Transverse colon (tissue), 4 donors: Measurements from ENCODE around the gene ADNP. TPM values are rescaled to one million over a fixed set of nuclear protein-coding genes. Genes with fewer than 3 reads are reported as not detected.

Source experiments
- DNase-seq: peaks from one replicate; pipeline ENCODE4 v3.0.0-alpha.2; 2019
- H3K27ac ChIP-seq, 4 donors: fragments of 200-600 bp; sonication (generic); 2 replicates each; pipeline ENCODE4 v1.5.1; 2016 to 2018; ENCODE audit warnings: inconsistent platforms in 4 of 4
- H3K27me3 ChIP-seq: fragments of 200-600 bp; sonication (generic); 2 replicates; pipeline ENCODE4 v1.5.1; 2017; ENCODE audit warnings: inconsistent platforms
- H3K36me3 ChIP-seq, 4 donors: fragments of 200-600 bp; sonication (generic); 2 replicates each; pipeline ENCODE4 v1.5.1; 2017 to 2019; ENCODE audit warnings: inconsistent platforms in 4 of 4
- H3K4me1 ChIP-seq, 4 donors: fragments of 200-600 bp; sonication (generic); 2 replicates each; pipeline ENCODE4 v1.5.1; 2017 to 2020; ENCODE audit warnings: inconsistent platforms in 4 of 4
- H3K4me3 ChIP-seq, 4 donors: fragments of 200-600 bp; sonication (generic); 1 replicate in 1 of 4; 2 replicates in 3 of 4; pipeline versions ENCODE4 v1.5.1 to v1.6.1; 2017 to 2019; ENCODE audit warnings: inconsistent platforms in 4 of 4
- H3K9me3 ChIP-seq, 2 donors: fragments of 200-600 bp; sonication (generic); 2 replicates each; pipeline ENCODE4 v1.5.1; 2017 to 2019; ENCODE audit warnings: inconsistent platforms in 2 of 2
- CTCF ChIP-seq, 5 experiments: fragments of 200-600 bp in 3 of 5; fragments of 450-650 bp in 2 of 5; sonication (generic) in 3 of 5; IDR thresholded peaks; 1 replicate in 2 of 5; 2 replicates in 3 of 5; pipeline ENCODE4 v1.5.1; 2016 to 2017; ENCODE audit warnings: antibody characterized with exemption in 5 of 5, inconsistent platforms in 3 of 5, mild to moderate bottlenecking in 2 of 5, moderate library complexity in 1 of 5
- EP300 ChIP-seq: sonication (generic); formaldehyde crosslinking; IDR thresholded peaks from one replicate; pipeline ENCODE4 v1.6.1; 2017; ENCODE audit warnings: antibody characterized with exemption, low read depth
- POLR2A ChIP-seq: fragments of 450-650 bp; IDR thresholded peaks from one replicate; pipeline ENCODE4 v1.6.1; 2016; ENCODE audit warnings: antibody characterized with exemption, mild to moderate bottlenecking, moderate library complexity
- POLR2AphosphoS5 ChIP-seq, 3 donors: sonication (generic); formaldehyde crosslinking; IDR thresholded peaks; one replicate each; pipeline ENCODE4 v1.6.1; 2016; ENCODE audit warnings: antibody characterized with exemption in 3 of 3
- WGBS, 2 donors: methylation state at CpG; one replicate each; pipeline ENCODE4 v1.1.5; 2018; ENCODE audit warnings: low coverage in 1 of 2; 5-methylcytosine and 5-hydroxymethylcytosine counted together
- in situ Hi-C, 4 donors: fragments of 200-750 bp; cut with MboI; loops; one replicate each; pipeline versions ENCODE4 v1.15.0 to v1.15.1; 2017; ENCODE audit warnings: low sequenced_read_pairs in 3 of 4, low pct_ligation_motif_present in 1 of 4, low pct_unique_long_range_greater_than_20kb in 1 of 4
- intact Hi-C: fragments of 100-400 bp; cut with DNase I; formaldehyde crosslinking; loops from one replicate; pipeline ENCODE4 v1.15.1; 2023; ENCODE audit warnings: low total_unique reads
- total RNA-seq, 4 donors: library from RNA; depleted of rRNA; stranded (reverse); fragments of >200 nt; gene quantifications; one replicate each; pipeline ENCODE4 v1.1.0, GENCODE V29; 2016

Gene ADNP
- total RNA-seq, 4 donors from 2014 or later: 34.8 to 65.7 (median 42.5) TPM

- H3K27ac ChIP-seq: no peak overlapping the region
- in situ Hi-C loops: no loop called here
- H3K9me3 ChIP-seq: no peaks in the 10 kb centered on the region
- H3K4me1 ChIP-seq: no peaks in the 10 kb centered on the region
- no peak for DNase-seq
- no peaks in the 10 kb centered on the region for H3K36me3 ChIP-seq
- no peak overlapping the region for H3K4me3 ChIP-seq
- no peaks in the 10 kb centered on the region for H3K27me3 ChIP-seq
- intact Hi-C loops: no loop called here
- WGBS, 2 donors: 86% methylated on average over 12 of the region's 12 CpGs; no CpG with 5 or more reads in 1 of the 2 donors
- TF ChIP-seq POLR2A (no peak), CTCF (IDR thresholded peaks at IDR 0.05) (no peak)
Measured at GRCh38 chr20:50861012-50861411, 70.2 kb downstream of the ADNP start.

GRCh38 chr20:50859161-50859560 lies 72.1 kb downstream of the ADNP start:
- in situ Hi-C loops (no loop called here), intact Hi-C loops (no loop called here)
- TF ChIP-seq CTCF (IDR thresholded peaks at IDR 0.05) (no peak), POLR2A (no peak), EP300 (no peak), POLR2AphosphoS5 (IDR thresholded peaks at IDR 0.05) (no peak)
- Histone ChIP-seq H3K9me3 (no peaks in the 10 kb centered on the region), H3K36me3 (no peaks in the 10 kb centered on the region), H3K4me3 (no peak overlapping the region), H3K4me1 (no peaks in the 10 kb centered on the region), H3K27ac (no peak overlapping the region), H3K27me3 (no peaks in the 10 kb centered on the region)
- 71 to 95% methylated on average over 7 to 10 of the region's 10 CpGs for WGBS, 2 donors
- DNase-seq: no peak

- Histone ChIP-seq H3K4me1 (no peaks in the 10 kb centered on the region), H3K9me3 (no peaks in the 10 kb centered on the region), H3K27me3 (no peaks in the 10 kb centered on the region), H3K27ac (no peak overlapping the region), H3K36me3 (no peaks in the 10 kb centered on the region), H3K4me3 (no peak overlapping the region)
- intact Hi-C loops (no loop called here), in situ Hi-C loops (no loop called here)
- TF ChIP-seq POLR2A: no peak
- 93 to 100% methylated on average over 2 to 5 of the region's 5 CpGs for WGBS, 2 donors
- no peak for DNase-seq
Measured at GRCh38 chr20:50858525-50858924, 72.7 kb downstream of the ADNP start.

- no peak for DNase-seq
- Histone ChIP-seq H3K27ac (no peak overlapping the region), H3K9me3 (no peaks in the 10 kb centered on the region), H3K4me1 (no peaks in the 10 kb centered on the region), H3K4me3 (no peak overlapping the region), H3K27me3 (no peaks in the 10 kb centered on the region), H3K36me3 (no peaks in the 10 kb centered on the region)
- TF ChIP-seq EP300: no peak
- TF ChIP-seq POLR2AphosphoS5 (IDR thresholded peaks at IDR 0.05): no peak
- no peak for TF ChIP-seq POLR2A
- no peak for TF ChIP-seq CTCF (IDR thresholded peaks at IDR 0.05)
- in situ Hi-C loops: no loop called here
- intact Hi-C loops: no loop called here
- WGBS, 2 donors: 89% methylated on average over 7 of the region's 7 CpGs; no CpG with 5 or more reads in 1 of the 2 donors
Measured at GRCh38 chr20:50857348-50857747, 73.9 kb downstream of the ADNP start.

GRCh38 chr20:50856475-50857041 lies 74.7 kb downstream of the ADNP start:
- no peak overlapping the region for H3K4me3 ChIP-seq
- TF ChIP-seq EP300: no peak
- no peak for TF ChIP-seq POLR2AphosphoS5 (IDR thresholded peaks at IDR 0.05)
- TF ChIP-seq CTCF (IDR thresholded peaks at IDR 0.05): no peak
- no peak for TF ChIP-seq POLR2A
- H3K9me3 ChIP-seq: no peaks in the 10 kb centered on the region
- intact Hi-C loops (no loop called here), in situ Hi-C loops (no loop called here)
- DNase-seq: no peak
- no peaks in the 10 kb centered on the region for H3K36me3 ChIP-seq
- H3K4me1 ChIP-seq: no peaks in the 10 kb centered on the region
- 76 to 90% methylated on average over 3 to 5 of the region's 5 CpGs for WGBS, 2 donors
- no peaks in the 10 kb centered on the region for H3K27me3 ChIP-seq
- H3K27ac ChIP-seq: no peak overlapping the region
